Activated CD4-positive, CD25-positive, alpha-beta regulatory T cell (primary cell): ENCODE results near the gene DGUOK.

Experiments used
- DNase-seq, 4 experiments: peaks; one replicate each; lab custom pipeline; 2025; lab: John Stamatoyannopoulos, UW

The DGUOK gene

DNA sequence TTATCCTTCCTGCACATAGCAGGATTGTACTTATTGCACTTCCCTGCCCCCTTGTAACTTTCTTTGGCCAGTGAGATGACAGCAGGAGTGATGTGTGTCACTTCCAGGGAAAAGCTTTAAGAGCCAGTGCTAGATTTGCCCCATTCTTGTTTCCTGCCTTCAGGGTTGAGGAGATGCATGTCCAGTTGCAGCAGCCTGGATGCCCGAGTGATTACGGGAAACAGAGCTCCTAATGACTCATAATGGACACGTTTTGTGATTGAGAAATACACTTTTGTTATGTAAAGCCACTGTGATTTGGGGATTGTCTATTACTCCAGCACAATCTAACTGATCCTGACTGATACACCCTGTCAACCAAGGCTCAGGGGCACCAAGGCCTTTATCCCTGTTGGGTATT is 53.0 kb downstream of the DGUOK start:
- no peak for DNase-seq

GRCh38 chr2:73980566-73980965 is 53.9 kb downstream of the DGUOK start:
- no peak for DNase-seq

- DNase-seq: no peak
Observed at GRCh38 chr2:73981081-73982001, 54.7 kb downstream of the DGUOK start.

- DNase-seq: no peak
Observed at GRCh38 chr2:73982140-73982617, 55.5 kb downstream of the DGUOK start.

DNA sequence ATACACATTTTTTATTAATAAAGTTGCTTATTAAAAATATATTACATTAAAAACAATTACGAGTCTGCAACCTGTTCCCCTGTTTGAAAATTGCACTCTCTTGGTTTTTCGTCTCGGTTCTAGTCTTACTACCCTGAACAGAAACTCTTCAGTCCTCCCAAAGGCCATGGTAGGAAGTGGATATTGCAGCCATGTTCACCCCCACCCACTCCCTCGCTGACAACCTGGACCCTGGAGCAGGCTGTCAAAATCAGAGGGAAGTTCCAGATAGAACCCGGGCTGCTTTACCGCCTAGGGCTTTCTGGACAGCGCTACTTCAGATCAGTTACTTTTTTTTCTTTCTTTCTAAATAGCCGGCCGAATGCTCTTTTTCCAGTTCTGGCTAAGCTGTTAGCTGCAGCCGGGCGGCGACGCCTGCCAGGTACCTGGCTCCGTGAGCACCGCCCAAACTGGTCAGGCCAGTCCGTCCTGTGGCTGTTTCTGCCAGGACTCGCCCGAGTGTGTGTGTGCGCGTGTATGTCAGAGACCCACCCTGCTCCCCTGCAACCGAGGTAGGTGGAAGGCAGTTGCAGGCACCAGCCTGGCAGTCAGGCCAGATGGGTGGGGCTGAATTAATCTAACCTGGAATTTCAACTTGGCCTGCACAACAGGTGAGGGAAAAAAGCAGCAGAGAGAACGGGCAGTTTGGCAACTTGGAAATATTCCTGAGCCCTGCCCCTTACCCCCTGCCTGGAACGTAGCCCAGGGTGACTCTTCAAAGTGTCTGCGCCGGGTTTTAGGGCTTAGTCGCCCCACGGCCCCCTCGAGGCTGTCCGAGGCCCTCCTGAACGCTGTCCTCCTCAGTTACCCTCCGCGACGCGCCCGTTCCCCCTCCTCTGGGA is 56.9 kb downstream of the DGUOK start:
- no peak for DNase-seq

- DNase-seq: peak in 1 of 4 experiments; percentile 50
Observed at GRCh38 chr2:73984203-73984921, 57.7 kb downstream of the DGUOK start, which contains the start of gene TET3. TET3 (plus strand) TSS chr2:73984910; CDS start chr2:73986404, 1,494 bp downstream.

DNA sequence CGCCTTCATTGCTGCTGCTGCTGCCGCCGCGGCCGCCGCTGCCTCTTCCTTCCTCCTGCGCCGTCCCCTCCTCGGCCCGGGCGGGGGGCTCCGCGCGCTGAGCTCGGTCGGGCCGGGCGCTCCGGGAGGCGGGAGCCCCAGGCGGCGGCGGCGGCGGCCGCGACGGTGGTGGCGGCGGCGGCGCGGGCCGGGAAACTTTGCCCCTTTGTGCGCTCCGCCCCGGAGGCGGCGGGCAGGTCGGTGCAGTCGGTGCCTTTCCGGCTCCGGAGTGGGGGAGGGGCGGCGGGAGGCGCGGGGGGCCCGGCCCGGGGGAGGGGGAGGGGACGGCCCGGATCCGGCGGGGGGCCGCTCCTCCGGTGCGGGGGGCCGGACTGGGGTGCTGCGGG is 58.2 kb downstream of the DGUOK start:
- peak; percentile 48 to 60 (median 51) for DNase-seq

DNA sequence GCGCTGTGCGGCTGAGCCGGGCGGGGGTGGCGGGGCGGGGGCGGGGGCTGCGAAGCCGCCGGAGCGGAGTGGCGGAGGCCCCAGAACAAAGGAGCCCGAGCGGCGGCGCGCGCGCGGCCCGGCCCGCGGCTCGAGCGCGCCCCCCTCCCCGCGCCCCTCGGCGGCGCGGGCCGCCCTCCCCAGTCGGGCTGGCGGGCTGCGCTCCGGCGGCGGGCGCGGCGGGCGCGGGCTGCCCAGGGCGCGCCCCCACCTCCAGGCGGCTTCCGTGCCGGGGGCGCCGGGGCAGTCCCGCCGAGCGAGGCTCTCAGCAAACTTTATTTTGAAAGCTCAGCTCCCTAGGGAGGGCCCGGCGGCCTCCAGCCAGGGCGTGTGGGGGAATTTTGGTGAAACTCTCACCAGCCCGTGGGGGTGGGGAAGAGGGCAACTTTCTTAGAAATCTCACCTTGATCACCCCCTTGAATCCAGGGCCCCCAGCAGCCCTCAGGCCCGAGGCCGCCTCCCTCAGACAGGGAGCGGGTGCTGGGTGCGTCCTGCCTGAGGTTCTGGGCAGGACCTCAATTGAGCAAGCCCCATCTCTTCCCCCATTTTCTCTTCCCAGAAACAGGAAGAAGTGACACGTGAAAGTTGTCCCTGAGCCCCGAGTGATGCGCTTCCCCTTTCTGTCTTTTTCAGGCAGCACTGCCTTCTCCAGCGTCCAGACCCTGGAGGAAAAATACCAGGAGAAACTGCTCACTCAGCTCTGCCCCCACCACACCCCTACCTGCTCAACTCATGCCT is 58.8 kb downstream of the DGUOK start:
- DNase-seq: peak in 2 of 4 experiments; percentile 29 to 37

DNA sequence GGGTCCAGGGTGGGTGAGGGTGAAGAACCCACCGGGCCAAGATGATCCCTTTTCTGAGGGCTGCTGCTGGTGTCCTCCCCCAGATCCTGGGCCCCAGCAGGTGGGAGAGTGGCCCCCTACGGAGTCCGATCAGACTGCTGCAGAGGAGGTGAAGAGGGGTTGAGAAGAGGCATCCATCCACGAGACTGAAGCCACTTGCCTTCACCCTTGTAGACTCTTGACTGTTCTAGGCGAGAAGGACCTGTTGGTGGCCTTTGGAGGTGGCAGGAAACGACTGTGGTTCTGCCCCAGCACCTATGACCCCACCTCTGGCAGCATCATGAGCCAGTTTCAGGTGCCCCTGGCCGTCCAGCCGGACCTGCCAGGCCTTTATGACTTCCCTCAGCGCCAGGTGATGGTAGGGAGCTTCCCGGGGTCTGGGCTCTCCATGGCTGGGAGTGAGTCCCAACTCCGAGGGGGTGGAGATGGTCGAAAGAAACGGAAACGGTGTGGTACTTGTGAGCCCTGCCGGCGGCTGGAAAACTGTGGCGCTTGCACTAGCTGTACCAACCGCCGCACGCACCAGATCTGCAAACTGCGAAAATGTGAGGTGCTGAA is 59.5 kb downstream of the DGUOK start:
- peak in 1 of 4 experiments; percentile 15 for DNase-seq

DNA sequence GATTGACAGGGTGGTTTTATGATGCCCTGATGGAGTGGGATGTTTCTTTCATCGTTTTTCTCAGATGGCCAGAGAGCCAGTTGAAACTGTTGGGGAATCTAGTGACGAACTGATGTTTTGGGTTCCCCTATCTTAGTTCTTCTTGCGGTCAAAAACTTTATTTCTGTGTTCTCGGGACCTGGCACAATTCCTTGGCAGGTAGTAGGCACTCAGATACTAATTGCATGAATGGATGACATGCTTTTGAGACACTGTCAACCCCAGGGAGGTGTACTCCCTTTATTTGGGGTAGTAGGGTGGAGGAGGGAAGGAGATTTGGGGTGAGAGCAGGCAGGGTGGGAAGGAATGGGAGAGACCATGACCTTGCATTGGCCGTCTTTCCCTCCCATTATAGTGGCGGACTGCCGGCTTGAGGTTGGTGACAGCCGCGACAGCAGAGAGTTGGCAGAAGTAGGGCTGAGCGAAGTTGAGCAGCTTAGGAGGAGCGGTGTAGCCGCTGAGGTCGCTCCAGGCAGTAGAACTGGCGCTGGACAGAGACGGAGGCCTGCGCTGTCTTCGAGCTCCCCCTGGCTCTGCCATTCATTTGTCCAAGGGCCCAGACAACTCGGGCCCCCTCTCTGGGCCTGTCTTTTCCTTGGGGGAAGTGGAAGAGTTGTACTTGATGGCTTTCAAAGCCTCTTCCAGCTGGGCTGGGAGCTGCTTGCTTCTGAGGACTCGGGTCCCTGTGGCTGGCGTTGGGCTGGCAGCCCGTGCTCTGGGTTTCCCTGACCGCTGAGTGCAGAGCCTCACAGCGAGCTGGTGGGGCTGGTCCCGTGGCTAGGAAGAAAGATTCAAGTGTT is 60.6 kb downstream of the DGUOK start:
- DNase-seq: peak in 1 of 4 experiments; percentile 25

GRCh38 chr2:73987948-73988700 is 61.4 kb downstream of the DGUOK start:
- no peak for DNase-seq

DNA sequence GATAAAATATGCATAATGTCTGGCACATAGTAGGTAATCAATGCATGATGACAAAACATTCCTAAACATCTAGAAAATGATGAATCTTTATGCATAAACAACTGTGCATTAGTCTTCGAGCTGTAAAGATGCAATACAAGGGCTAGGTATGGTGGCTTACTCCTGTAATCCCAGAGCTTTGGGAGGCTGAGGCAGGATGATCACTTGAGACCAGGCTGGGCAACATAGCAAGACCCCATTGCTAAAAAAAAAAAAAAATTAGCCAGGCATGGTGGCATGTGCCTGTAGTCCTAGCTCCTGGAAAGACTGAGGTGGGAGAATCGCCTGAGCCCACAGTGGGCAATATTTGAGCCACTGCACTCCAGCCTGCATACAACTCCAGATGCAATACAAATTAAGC is 63.3 kb downstream of the DGUOK start:
- no peak for DNase-seq

DNA sequence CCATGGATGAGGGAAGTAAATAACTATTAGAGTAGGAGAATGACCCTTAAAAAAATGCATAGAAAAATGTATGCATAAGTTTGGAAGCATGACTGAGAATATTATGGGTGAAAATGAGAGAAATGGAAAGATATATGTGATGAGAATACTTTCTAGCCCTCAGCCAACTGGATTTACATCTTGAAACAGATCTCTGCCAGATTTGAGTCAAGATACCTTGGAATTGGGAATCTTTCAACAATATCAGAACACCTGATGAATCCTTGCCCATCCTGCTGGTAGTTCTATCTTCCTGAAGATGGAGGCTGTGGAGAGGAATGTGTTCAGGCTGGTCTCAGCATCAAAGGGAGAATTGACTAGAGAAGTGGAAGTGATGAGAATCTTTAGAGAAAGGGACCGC is 63.9 kb downstream of the DGUOK start:
- no peak for DNase-seq

DNA sequence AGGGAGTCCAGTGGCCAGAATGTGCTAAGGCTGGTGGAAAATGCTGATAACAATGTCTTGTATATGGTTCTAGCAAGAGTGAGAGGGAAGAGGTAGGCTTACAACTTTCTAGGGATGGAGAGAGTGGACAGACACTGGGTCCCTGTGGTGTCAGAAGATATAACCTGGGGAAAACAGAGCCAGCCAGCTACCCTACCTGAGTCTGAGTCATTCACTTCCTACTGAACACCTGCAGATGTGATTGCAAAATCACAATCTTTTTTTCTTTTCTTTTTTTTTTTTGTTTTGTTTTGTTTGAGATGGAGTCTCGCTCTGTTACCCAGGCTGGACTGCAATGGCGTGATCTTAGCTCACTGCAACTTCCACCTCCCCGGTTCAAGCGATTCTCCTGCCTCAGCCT is 65.4 kb downstream of the DGUOK start:
- no peak for DNase-seq

DNA sequence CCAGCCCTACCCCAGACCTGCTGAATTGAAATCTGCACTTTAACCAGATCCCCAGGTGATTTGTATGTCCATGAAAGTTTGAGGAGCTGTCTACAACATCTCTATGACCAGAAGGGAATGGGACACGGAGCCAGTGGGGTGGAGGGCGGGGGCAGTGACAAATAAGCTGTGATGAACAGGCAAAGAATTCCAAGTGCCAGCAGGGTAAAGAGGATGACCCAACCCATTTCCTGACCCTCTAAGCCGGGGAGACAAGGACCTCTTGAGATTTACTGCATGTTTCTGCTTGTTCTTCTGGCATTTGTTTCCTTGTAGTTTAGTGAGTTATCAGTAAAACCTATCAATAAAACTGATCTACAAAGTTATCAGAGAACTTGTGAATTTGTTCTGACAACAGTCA is 66.7 kb downstream of the DGUOK start:
- DNase-seq: no peak

- no peak for DNase-seq
Observed at GRCh38 chr2:73993778-73994177, 67.1 kb downstream of the DGUOK start.

DNA sequence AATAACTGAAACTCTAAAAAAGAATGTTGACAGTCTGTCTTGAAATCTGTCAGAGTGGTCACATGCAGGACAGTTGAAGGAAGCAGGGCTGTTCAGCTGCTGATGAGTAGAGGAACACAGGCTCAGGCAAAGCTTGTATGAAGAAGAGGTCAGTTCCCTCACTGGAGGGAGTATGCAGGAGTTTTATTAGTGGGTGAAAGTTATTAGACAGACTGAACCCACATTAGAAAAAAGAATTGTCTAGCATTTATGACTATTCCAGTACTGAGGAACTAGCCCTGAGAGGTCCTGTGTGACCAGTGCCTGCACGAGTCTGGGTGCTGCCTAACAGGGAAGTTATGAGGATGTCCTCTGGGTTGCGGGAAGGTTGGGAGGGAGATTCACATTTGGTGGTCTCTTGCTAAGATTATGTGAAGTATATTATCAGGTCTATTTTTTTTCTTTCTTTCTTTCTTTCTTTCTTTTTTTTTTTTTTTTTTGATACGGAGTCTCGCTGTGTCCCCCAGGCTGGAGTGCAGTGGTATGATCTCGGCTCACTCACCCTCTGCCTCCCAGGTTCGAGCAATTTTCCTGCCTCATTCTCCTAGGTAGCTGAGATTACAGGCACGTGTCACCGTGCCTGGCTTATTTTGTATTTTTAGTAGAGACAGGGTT is 67.6 kb downstream of the DGUOK start:
- no peak for DNase-seq

GRCh38 chr2:73995810-73996209 is 69.1 kb downstream of the DGUOK start:
- DNase-seq: no peak

DNA sequence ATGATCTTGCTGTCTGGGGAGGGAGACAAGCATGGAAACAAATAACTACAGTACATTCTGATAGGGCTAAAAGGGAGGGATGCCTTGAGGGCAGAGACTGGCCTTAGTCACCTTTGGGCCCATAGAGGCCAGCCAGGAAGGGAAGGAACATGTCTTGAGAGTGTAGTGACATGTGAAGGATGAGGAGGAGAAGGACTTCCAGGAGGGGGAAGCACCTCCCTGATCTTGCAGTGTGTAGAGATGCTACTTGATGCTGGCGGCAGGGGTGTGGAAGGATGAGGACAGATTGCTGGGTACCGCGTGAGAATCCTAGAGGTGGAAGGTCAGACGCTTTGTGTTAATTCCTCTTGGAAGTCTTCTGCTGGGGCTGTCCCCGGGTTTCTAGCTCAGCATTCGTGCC is 71.1 kb downstream of the DGUOK start:
- no peak for DNase-seq
